NT2/D1 (cell line): ENCODE results near the gene RHOT2.

Experiments
- YY1 ChIP-seq: IDR thresholded peaks from 2 replicates; pipeline ENCODE4 v1.6.1; 2011; ENCODE audit not compliant: insufficient read length, insufficient read depth
- ZNF274 ChIP-seq: IDR thresholded peaks from 2 replicates; pipeline ENCODE4 v1.6.1; 2011; ENCODE audit warnings: mild to moderate bottlenecking, low read depth, low read length

DNA sequence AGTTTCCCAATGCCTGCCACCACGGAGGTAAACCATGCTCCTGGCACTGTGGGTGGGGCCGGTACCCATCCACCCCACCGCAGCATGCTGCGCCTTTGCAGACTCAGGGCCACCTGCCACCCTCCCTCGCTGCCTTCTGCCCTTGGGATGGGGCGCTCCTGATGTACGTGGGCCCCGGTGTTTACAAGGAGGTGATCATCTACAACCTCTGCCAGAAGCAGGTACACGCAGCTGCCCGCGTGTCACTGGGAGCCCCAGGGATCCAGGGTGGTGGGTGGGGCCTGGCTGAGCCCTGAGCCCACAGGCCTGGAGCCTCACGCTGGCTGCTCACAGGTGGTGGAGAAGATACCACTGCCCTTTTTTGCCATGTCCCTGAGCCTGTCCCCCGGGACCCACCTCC lies 1.4 kb upstream of the RHOT2 start:
- no peak for TF ChIP-seq ZNF274
- TF ChIP-seq YY1: no peak
